Upper lobe of right lung (tissue), 1 donor: Measurements from ENCODE around the gene ADAMTSL4. TPM values are rescaled to one million over a fixed set of nuclear protein-coding genes. Genes with fewer than 3 reads are reported as not detected.

Experiments used
- ATAC-seq: fragments of 200-7000 bp; cut with Tn5 transposase; one replicate; pipeline ENCODE4 v1.9.1; 2020; ENCODE audit warnings: mild to moderate bottlenecking, moderate library complexity
- DNase-seq: peaks from one replicate; pipeline ENCODE4 v3.0.0-alpha.2; 2020
- H3K27ac ChIP-seq: fragments of 200-600 bp; one replicate; pipeline ENCODE4 v1.8.0; 2022
- H3K27me3 ChIP-seq: fragments of 200-600 bp; one replicate; pipeline ENCODE4 v1.8.0; 2022; ENCODE audit warnings: mild to moderate bottlenecking
- H3K36me3 ChIP-seq: fragments of 200-600 bp; one replicate; pipeline ENCODE4 v1.8.0; 2022
- H3K4me1 ChIP-seq: fragments of 200-600 bp; one replicate; pipeline ENCODE4 v1.8.0; 2022
- H3K4me3 ChIP-seq: fragments of 200-600 bp; one replicate; pipeline ENCODE4 v1.8.0; 2022; ENCODE audit warnings: mild to moderate bottlenecking
- H3K9me3 ChIP-seq: fragments of 200-600 bp; one replicate; pipeline ENCODE4 v1.8.0; 2022
- intact Hi-C: fragments of 100-400 bp; cut with DNase I; formaldehyde crosslinking; loops from one replicate; pipeline ENCODE4 v1.11.0; 2022
- total RNA-seq: library from RNA; stranded (reverse); fragmentation: NEBNext Ultra II Directional; extraction: Animal tissue kit (Norgen Biotek cat#: 25700); gene quantifications from one replicate; pipeline ENCODE4 v1.2.1, GENCODE V29; 2021
- TF ChIP-seq, protein P1 (sequence below): fragments of 200-600 bp; IDR thresholded peaks from one replicate; pipeline ENCODE4 v1.8.0; 2022; ENCODE audit warnings: antibody characterized with exemption
- donor health status: DM: no; HTN: yes; CAD: no; lungs with severe emphysema.

ADAMTSL4 gene
- total RNA-seq, 1 donor from 2014 or later = 99.2 TPM

DNA sequence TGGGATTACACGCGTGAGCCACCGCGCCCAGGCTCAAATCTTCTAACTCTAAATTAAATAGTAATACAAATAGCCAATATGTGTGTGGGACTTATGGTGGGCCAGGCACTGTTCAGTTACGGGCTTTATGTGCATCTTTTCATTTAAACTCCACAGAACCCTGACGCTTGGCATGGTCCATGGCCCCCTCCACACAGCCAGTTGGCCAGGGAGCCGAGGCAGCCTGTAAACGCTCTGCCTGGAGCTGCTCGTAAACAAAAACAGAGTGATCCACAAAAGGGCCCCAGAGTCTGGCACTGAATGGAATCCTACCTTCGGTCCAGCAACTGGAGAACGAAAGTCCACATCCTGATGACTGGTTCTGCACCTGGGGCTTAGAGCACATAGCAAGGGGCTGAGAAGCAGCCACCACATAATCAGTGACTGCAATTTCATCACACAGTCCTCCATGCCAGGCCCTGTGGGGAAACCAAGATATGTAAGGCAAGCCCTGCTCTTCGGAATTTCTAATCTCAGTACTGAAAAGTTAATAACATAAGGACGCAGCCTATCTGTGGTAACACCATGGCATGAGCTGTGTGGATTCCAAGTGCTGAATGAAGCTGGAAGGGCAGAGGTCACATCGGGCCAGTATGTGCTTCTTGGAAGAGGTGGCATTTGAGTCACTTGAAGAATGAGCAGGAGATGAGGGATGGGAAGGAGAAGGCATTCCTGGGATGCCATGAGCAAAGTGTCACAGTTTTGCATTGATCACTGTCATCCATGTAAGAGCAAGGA, 13.5 kb upstream of the ADAMTSL4 start:
- ATAC-seq = no peak
- intact Hi-C loops = no loop called here
- H3K27ac ChIP-seq = no peak overlapping the region

DNA sequence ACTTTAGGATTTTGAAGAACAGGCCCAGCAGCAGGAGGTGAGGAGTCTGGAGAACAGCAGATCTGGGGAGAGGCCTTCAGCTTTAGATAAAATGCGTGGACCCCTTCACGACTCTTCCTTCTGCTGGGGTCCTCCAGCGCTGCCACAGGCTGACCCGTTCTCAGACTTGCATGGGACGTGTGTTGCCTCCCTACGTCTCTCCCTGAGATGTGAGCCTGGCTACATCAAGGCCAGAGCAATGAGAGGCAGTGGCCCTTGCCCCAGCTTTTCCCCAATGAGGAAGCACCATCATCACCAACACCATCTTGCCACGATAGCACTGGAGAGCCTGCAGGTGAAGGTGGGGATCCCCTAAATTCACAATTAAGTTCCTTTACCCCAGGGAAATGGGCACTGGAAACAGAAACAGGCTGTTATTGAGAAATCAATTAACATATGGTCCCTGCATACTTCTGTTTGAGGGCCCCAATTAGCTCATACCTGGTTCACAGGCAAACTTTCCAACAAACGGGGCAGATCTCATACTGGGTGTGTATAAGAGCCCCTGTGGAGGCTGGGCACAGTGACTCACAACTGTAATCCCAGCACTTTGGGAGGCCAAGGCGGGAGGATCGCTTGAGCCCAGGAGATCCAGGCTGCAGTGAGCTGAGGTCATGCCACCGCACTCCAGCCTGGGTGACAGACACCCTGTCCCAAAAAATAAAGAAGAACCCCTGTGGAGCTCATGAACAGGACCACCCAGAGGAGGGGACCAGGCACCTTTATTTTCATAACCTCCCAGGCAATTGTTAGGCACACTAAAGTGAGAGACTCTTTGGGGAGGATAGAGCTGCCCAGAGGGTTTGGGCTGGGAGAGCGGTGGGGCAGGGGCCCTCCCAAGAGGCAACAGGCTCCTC, 12.1 kb upstream of the ADAMTSL4 start:
- H3K4me1 ChIP-seq = no peaks in the 10 kb centered on the region
- TF ChIP-seq, protein P1, sequence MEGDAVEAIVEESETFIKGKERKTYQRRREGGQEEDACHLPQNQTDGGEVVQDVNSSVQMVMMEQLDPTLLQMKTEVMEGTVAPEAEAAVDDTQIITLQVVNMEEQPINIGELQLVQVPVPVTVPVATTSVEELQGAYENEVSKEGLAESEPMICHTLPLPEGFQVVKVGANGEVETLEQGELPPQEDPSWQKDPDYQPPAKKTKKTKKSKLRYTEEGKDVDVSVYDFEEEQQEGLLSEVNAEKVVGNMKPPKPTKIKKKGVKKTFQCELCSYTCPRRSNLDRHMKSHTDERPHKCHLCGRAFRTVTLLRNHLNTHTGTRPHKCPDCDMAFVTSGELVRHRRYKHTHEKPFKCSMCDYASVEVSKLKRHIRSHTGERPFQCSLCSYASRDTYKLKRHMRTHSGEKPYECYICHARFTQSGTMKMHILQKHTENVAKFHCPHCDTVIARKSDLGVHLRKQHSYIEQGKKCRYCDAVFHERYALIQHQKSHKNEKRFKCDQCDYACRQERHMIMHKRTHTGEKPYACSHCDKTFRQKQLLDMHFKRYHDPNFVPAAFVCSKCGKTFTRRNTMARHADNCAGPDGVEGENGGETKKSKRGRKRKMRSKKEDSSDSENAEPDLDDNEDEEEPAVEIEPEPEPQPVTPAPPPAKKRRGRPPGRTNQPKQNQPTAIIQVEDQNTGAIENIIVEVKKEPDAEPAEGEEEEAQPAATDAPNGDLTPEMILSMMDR = no peak
- intact Hi-C loops = no loop called here
- H3K36me3 ChIP-seq = no peaks in the 10 kb centered on the region
- H3K9me3 ChIP-seq = no peaks in the 10 kb centered on the region
- H3K4me3 ChIP-seq = no peak overlapping the region
- DNase-seq = no peak
- no peaks in the 10 kb centered on the region for H3K27me3 ChIP-seq
- ATAC-seq = no peak
- H3K27ac ChIP-seq = no peak overlapping the region

More for the DNA sequence above, 13.5 kb upstream of the ADAMTSL4 start:
- Histone ChIP-seq H3K4me1 (no peaks in the 10 kb centered on the region), H3K27me3 (no peaks in the 10 kb centered on the region), H3K4me3 (no peak overlapping the region), H3K36me3 (no peaks in the 10 kb centered on the region), H3K9me3 (no peaks in the 10 kb centered on the region)
- DNase-seq = no peak
- TF ChIP-seq, protein P1 = no peak

DNA sequence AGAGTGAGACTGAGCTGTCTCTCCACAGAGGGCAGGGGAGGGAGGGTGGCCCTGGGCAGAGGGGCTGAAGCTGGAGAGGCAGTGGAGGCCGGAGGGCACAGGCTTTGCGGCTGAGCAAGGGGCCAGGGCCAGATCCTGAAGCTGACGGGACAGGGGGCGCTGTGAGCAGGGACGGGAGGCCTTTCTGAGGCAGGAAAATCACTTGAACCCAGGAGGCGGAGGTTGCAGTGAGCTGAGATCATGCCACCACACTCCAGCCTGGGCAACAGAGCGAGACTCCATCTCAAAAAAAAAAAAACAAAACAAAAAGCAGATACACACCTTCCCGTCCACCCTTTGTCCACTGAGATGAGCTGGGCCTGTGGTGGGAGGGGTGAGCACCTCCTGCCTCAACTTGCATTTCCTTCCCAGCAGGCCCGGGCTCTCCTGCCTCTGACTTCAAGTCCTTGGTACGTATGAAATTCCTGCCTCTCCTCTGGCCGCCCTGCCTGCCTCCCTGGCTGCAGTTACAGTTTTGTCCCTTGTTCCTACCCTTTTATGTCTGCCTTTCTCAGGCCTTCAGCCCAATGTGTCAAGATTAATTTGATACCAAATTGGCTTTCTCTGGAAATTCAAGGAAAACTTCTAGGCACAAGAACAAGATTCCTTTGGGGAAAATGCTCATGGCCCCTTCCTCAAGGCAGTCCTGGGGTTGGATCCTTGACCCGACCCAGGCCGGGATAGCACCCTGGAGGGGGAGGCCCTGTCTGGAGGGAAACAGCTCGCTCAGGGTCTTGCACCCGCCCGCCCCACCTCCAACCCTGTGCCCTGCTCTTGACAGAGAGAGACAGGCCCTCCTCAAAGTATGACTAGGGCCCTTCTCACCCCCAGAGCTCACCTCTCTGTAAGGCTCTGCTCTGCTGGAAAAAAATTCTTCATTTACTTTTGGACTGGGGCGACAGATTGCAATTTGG, 11.2 kb upstream of the ADAMTSL4 start:
- no peaks in the 10 kb centered on the region for H3K4me1 ChIP-seq
- DNase-seq = no peak
- intact Hi-C loops = no loop called here

DNA sequence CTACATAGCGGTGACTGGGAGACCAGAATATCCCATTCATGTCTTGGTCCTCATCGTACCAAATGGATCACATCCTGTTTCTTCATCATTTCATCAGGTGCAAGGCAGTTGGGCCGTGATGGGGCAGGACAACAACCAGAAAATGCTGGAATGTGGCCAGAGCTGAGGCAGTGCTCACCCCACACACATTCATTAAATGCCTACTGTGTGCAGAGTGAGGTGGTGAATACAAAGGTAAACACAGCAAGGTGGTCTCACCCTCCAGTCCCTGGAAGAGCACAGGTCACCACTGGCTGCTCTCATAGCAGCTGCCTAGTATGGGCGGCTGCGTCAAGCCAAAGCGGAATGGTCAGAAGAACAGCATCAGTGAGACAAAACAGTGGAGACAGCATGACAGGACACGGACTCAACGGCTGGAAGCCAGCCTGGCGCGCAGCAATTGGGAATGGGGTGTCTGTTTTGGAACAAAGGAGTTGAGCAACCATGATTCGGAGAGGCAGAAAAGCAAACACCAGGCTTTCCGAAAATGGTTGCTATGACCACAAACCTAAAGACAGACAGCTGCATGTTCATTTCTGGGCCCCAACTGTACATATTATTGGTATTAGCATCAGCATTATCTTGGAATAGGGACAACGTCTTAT, 5.6 kb upstream of the ADAMTSL4 start:
- no peaks in the 10 kb centered on the region for H3K36me3 ChIP-seq
- H3K4me3 ChIP-seq = no peak overlapping the region
- H3K9me3 ChIP-seq = no peaks in the 10 kb centered on the region
- peaks cover 5% of the 10 kb centered on the region for H3K4me1 ChIP-seq
- no peaks in the 10 kb centered on the region for H3K27me3 ChIP-seq
- TF ChIP-seq, protein P1 = no peak
- intact Hi-C loops = no loop called here
- H3K27ac ChIP-seq = no peak overlapping the region
- DNase-seq (no peak), ATAC-seq (peak; percentile 49)

More for the DNA sequence above, 11.2 kb upstream of the ADAMTSL4 start:
- Histone ChIP-seq H3K9me3 (no peaks in the 10 kb centered on the region), H3K27ac (no peak overlapping the region), H3K27me3 (no peaks in the 10 kb centered on the region), H3K36me3 (no peaks in the 10 kb centered on the region), H3K4me3 (no peak overlapping the region)
- TF ChIP-seq, protein P1 = no peak
- ATAC-seq = peak; percentile 68

DNA sequence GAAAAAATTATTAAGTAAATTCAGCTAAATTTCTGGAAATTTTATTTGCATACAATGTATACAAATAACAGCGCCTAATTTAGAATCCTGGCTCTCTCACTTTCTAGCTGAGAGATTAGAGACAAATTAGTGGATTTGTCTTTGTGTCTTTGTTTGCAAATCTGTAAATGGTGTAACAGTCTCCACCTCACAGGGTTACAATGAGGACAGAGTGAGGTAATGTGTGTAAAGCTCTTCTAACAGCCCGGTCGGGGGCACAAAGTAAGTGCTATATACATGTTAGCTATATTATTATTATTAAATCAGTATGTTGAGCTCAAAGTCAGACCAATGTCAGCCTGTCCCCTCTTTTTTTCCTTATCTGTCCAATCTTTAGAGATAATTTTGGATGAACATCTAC, 5.0 kb upstream of the ADAMTSL4 start:
- intact Hi-C loops = no loop called here
- Histone ChIP-seq H3K27me3 (no peaks in the 10 kb centered on the region), H3K36me3 (no peaks in the 10 kb centered on the region), H3K4me1 (peaks cover 5% of the 10 kb centered on the region), H3K4me3 (no peak overlapping the region), H3K27ac (peak overlapping the region; percentile 42), H3K9me3 (no peaks in the 10 kb centered on the region)
- TF ChIP-seq, protein P1 = no peak
- ATAC-seq (no peak), DNase-seq (no peak)
